ENCODE data around the gene CTSW.

DNA sequence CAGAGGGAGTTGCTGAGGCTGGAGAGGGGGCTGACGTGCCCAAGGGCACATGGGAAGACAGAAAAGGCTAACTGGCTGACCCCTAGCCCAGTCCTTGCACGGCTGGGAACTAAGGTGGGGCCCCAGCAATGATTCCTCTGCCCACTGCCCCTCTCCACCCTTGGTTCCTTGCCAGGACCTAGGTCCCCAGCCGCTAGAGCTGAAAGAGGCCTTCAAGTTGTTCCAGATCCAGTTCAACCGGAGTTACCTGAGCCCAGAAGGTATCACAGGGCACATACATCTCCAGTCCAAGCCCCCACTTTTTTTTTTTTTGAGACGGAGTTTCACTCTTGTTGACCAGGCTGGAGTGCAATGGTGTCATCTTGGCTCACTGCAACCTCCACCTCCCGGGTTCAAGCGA is 390 bp downstream of the CTSW start:
- TF ChIP-seq, protein P1, sequence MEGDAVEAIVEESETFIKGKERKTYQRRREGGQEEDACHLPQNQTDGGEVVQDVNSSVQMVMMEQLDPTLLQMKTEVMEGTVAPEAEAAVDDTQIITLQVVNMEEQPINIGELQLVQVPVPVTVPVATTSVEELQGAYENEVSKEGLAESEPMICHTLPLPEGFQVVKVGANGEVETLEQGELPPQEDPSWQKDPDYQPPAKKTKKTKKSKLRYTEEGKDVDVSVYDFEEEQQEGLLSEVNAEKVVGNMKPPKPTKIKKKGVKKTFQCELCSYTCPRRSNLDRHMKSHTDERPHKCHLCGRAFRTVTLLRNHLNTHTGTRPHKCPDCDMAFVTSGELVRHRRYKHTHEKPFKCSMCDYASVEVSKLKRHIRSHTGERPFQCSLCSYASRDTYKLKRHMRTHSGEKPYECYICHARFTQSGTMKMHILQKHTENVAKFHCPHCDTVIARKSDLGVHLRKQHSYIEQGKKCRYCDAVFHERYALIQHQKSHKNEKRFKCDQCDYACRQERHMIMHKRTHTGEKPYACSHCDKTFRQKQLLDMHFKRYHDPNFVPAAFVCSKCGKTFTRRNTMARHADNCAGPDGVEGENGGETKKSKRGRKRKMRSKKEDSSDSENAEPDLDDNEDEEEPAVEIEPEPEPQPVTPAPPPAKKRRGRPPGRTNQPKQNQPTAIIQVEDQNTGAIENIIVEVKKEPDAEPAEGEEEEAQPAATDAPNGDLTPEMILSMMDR (IDR thresholded peaks at IDR 0.05) = no peak
- no peak for TF ChIP-seq SMC3 (IDR thresholded peaks at IDR 0.05; ENCODE audit: low read depth, low read length)
- no peak for TF ChIP-seq JUND (IDR thresholded peaks at IDR 0.05)
- no peak for TF ChIP-seq RXRA (IDR thresholded peaks at IDR 0.05; ENCODE audit: borderline replicate concordance, low read depth)

Data from SK-N-SH (cell line).